Measurements from ENCODE around the gene NR1H4.

- TF ChIP-seq, protein P1, sequence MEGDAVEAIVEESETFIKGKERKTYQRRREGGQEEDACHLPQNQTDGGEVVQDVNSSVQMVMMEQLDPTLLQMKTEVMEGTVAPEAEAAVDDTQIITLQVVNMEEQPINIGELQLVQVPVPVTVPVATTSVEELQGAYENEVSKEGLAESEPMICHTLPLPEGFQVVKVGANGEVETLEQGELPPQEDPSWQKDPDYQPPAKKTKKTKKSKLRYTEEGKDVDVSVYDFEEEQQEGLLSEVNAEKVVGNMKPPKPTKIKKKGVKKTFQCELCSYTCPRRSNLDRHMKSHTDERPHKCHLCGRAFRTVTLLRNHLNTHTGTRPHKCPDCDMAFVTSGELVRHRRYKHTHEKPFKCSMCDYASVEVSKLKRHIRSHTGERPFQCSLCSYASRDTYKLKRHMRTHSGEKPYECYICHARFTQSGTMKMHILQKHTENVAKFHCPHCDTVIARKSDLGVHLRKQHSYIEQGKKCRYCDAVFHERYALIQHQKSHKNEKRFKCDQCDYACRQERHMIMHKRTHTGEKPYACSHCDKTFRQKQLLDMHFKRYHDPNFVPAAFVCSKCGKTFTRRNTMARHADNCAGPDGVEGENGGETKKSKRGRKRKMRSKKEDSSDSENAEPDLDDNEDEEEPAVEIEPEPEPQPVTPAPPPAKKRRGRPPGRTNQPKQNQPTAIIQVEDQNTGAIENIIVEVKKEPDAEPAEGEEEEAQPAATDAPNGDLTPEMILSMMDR (IDR thresholded peaks at IDR 0.05): no peak
- no peak for TF ChIP-seq POLR2AphosphoS5 (IDR thresholded peaks at IDR 0.05)
- TF ChIP-seq POLR2A (IDR thresholded peaks at IDR 0.05): no peak
Measured at GRCh38 chr12:100574187-100575074, 100.8 kb downstream of the NR1H4 start.
